ENCODE results near the gene HMGXB3.

GRCh38 chr5:150038547-150038946 is 38.0 kb downstream of the HMGXB3 start:
- TF ChIP-seq CTCF (IDR thresholded peaks at IDR 0.05; ENCODE audit: low read length) (no peak), EZH2 (optimal IDR thresholded peaks at IDR 0.05; ENCODE audit: low read depth, low read length) (no peak), EZH2phosphoT487 (IDR thresholded peaks at IDR 0.05; ENCODE audit: low read length) (no peak)

Measured in MM.1S (cell line).